HepG2 (cell line): Measurements from ENCODE around the gene APOLD1. TPM values are rescaled to one million over a fixed set of nuclear protein-coding genes. Genes with fewer than 3 reads are reported as not detected.

Experiments
- ATAC-seq: fragments of 200-7000 bp; cut with Tn5 transposase; 3 replicates; pipeline ENCODE4 v1.9.1; 2020; ENCODE audit warnings: mild to moderate bottlenecking, moderate library complexity
- BruUV-seq: library from RNA; stranded (reverse); fragments of 400-500 nt; replicated peaks from 2 replicates; lab custom pipeline; 2021; lab: Mats Ljungman, UMichigan
- CTCF ChIA-PET: fragments of 300-600 bp; formaldehyde crosslinking; extraction: SDS; loops from one replicate; lab custom pipeline; 2021; ENCODE audit warnings: low total read pairs, inconsistent platforms, low intra/inter-chr PET ratio; lab: Yijun Ruan, JAX
- POLR2A ChIA-PET: fragments of 350-600 bp; sonication (Branson Sonifier 250); formaldehyde crosslinking; loops from one replicate; lab custom pipeline; 2020; ENCODE audit warnings: antibody characterized with exemption, inconsistent platforms; lab: Yijun Ruan, JAX
- DNase-seq: peaks from one replicate; pipeline ENCODE4 v3.0.0-alpha.2; 2015; ENCODE audit warnings: low spot score
- FAIRE-seq: peaks from 3 replicates; lab custom pipeline; 2011; peaks lifted over from hg19 to GRCh38; lab: Jason Lieb, UNC
- H2AFZ ChIP-seq: one replicate; pipeline ENCODE4 v1.6.1; 2011; ENCODE audit warnings: low read length, inconsistent platforms
- H3K27ac ChIP-seq: fragments of 300-600 bp; 3 replicates; pipeline ENCODE4 v1.8.0; 2011; ENCODE audit warnings: mixed run types, mild to moderate bottlenecking, mixed read lengths, low read length, inconsistent platforms; ENCODE audit not compliant: insufficient read depth; ENCODE audit errors: extremely low read length
- H3K27me3 ChIP-seq, 2 experiments: fragments of 200-600 bp in 1 of 2; 2 replicates in 1 of 2; 3 replicates in 1 of 2; pipeline versions ENCODE4 v1.6.0 to v1.8.0; 2011; ENCODE audit warnings: low read length in 2 of 2, mild to moderate bottlenecking in 2 of 2, moderate library complexity in 2 of 2, inconsistent platforms in 1 of 2; ENCODE audit not compliant: insufficient read depth in 2 of 2, control insufficient read depth in 1 of 2
- H3K36me3 ChIP-seq, 2 experiments: fragments of 200-600 bp in 1 of 2; replicated peaks in 1 of 2; 2 replicates in 1 of 2; 3 replicates in 1 of 2; pipeline versions ENCODE4 v1.5.1 to v1.8.0; 2011; ENCODE audit warnings: low read length in 2 of 2, inconsistent platforms in 1 of 2; ENCODE audit not compliant: insufficient read depth in 2 of 2, control insufficient read depth in 1 of 2
- H3K4me1 ChIP-seq: 2 replicates; pipeline ENCODE4 v1.5.1; 2012; ENCODE audit warnings: low read length, inconsistent platforms; ENCODE audit not compliant: insufficient read depth
- H3K4me2 ChIP-seq: 2 replicates; pipeline ENCODE4 v1.6.0; 2011; ENCODE audit warnings: low read depth, low read length, inconsistent platforms
- H3K4me3 ChIP-seq, 3 experiments: fragments of 200-600 bp in 1 of 3; sonication (generic), shearing (Covaris generic) in 1 of 3; replicated peaks in 1 of 3; 2 replicates each; pipeline ENCODE4 v1.5.1; 2011 to 2016; ENCODE audit warnings: low read length in 3 of 3, inconsistent platforms in 2 of 3, low read depth in 2 of 3, mild to moderate bottlenecking in 2 of 3, control low read depth in 1 of 3, mixed read lengths in 1 of 3; ENCODE audit not compliant: insufficient read depth in 1 of 3
- H3K79me2 ChIP-seq: one replicate; pipeline ENCODE4 v1.6.1; 2011; ENCODE audit warnings: low read length, inconsistent platforms; ENCODE audit not compliant: insufficient read depth
- H3K9ac ChIP-seq: 2 replicates; pipeline ENCODE4 v1.6.0; 2011; ENCODE audit warnings: mild to moderate bottlenecking, low read depth, low read length, inconsistent platforms; ENCODE audit not compliant: insufficient read depth
- H3K9me3 ChIP-seq: 2 replicates; pipeline ENCODE4 v1.5.1; 2012; ENCODE audit warnings: mild to moderate bottlenecking, low read length
- H4K20me1 ChIP-seq: 2 replicates; pipeline ENCODE4 v1.6.0; 2011; ENCODE audit warnings: inconsistent platforms, mild to moderate bottlenecking, low read length, moderate library complexity; ENCODE audit not compliant: insufficient read depth
- ATF3 ChIP-seq: sonication (generic); formaldehyde crosslinking; IDR thresholded peaks from 2 replicates; pipeline ENCODE4 v1.4.0; 2020; ENCODE audit warnings: missing genetic modification reagents
- FOXA3 ChIP-seq: IDR thresholded peaks from 2 replicates; pipeline ENCODE4 v1.6.1; 2016; ENCODE audit warnings: missing genetic modification reagents, missing compliant biosample characterization
- GTF2F1 ChIP-seq: fragments of 150-350 bp; IDR thresholded peaks from 2 replicates; pipeline ENCODE4 v1.6.1; 2014; ENCODE audit warnings: low read length
- SP140L ChIP-seq: sonication (generic); formaldehyde crosslinking; IDR thresholded peaks from 2 replicates; pipeline ENCODE4 v1.4.0; 2020; ENCODE audit warnings: missing genetic modification reagents, borderline replicate concordance
- XRCC5 ChIP-seq: fragments of 200-400 bp; formaldehyde crosslinking; optimal IDR thresholded peaks from 2 replicates; pipeline ENCODE3; 2017; ENCODE audit warnings: mild to moderate bottlenecking, low read length
- ZNF142 ChIP-seq: sonication (generic); formaldehyde crosslinking; IDR thresholded peaks from 2 replicates; pipeline ENCODE4 v1.4.0; 2020; ENCODE audit warnings: missing genetic modification reagents
- ZNF317 ChIP-seq: sonication (generic); formaldehyde crosslinking; IDR thresholded peaks from 2 replicates; pipeline ENCODE4 v1.5.0; 2020; ENCODE audit warnings: mild to moderate bottlenecking, missing genetic modification reagents
- ZNF772 ChIP-seq: sonication (generic); formaldehyde crosslinking; IDR thresholded peaks from 2 replicates; pipeline ENCODE4 v1.5.0; 2020; ENCODE audit warnings: mild to moderate bottlenecking, missing genetic modification reagents
- ZNF800 ChIP-seq: sonication (generic); formaldehyde crosslinking; IDR thresholded peaks from 2 replicates; pipeline ENCODE4 v1.4.0; 2020; ENCODE audit warnings: missing genetic modification reagents
- WGBS: methylation state at CpG from one replicate; pipeline ENCODE4 v1.1.6; 2017; ENCODE audit warnings: low lambda C conversion rate; 5-methylcytosine and 5-hydroxymethylcytosine counted together
- in situ Hi-C: cut with HindIII; loops from 2 replicates; pipeline ENCODE4 v1.10.0; 2017; ENCODE audit warnings: low pct_unique_long_range_greater_than_20kb; ENCODE audit not compliant: extremely low pct_ligation_motif_present
- intact Hi-C: fragments of 100-400 bp; cut with micrococcal nuclease; formaldehyde crosslinking; loops from one replicate; pipeline ENCODE4 v1.10.0; 2022; ENCODE audit not compliant: unreplicated experiment
- polyA plus RNA-seq, 8 experiments: library from polyadenylated mRNA; depleted of rRNA in 3 of 8; stranded (reverse) in 7 of 8; unstranded in 1 of 8; fragments of >200 nt; fragmentation: Illumina TruSeq in 4 of 8; extraction: Trizol in 4 of 8; gene quantifications; 2 replicates each; pipeline versions ENCODE4 v1.2.1 to v1.2.3, GENCODE V29; 2011 to 2016; ENCODE audit warnings: low read depth in 4 of 8, missing spikeins in 1 of 8, mixed read lengths in 1 of 8; ENCODE audit not compliant: insufficient read depth in 1 of 8
- total RNA-seq, 5 experiments: library from RNA; depleted of rRNA; stranded (reverse); fragments of >200 nt; fragmentation: Illumina TruSeq; extraction: Trizol; gene quantifications; 2 replicates each; pipeline ENCODE4 v1.2.3, GENCODE V29; 2016; ENCODE audit warnings: low read depth in 1 of 5
- TF ChIP-seq, protein P1 (sequence below): sonication (generic); formaldehyde crosslinking; IDR thresholded peaks from 2 replicates; pipeline ENCODE4 v1.4.0; 2020; ENCODE audit warnings: missing genetic modification reagents; ENCODE audit errors: not compliant biosample characterization

Gene APOLD1
- total and polyA plus RNA-seq, 2 of the 13 experiments (the other 11 are each of a cell fraction or from before 2014, with no cell fraction given) = 0.20 to 0.84 TPM

DNA sequence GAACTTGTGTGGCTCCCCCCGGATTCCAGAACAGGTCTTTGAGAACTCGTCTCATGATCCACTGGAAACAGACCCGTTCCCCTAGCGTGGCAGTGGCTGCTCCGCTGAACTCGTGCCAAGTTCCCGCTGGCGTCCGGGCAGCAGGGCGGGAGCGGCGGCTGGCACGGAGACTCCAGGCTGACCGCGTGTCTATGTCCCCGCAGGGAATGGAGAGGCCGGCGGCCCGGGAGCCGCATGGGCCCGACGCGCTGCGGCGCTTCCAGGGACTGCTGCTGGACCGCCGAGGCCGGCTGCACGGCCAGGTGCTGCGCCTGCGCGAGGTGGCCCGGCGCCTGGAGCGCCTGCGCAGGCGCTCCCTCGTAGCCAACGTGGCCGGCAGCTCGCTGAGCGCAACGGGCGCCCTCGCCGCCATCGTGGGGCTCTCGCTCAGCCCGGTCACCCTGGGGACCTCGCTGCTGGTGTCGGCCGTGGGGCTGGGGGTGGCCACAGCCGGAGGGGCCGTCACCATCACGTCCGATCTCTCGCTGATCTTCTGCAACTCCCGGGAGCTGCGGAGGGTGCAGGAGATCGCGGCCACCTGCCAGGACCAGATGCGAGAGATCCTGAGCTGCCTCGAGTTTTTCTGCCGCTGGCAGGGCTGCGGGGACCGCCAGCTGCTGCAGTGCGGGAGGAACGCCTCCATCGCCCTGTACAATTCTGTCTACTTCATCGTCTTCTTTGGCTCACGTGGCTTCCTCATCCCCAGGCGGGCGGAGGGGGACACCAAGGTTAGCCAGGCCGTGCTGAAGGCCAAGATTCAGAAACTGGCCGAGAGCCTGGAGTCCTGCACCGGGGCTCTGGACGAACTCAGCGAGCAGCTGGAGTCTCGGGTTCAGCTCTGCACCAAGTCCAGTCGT, 1.5 kb downstream of the APOLD1 start:
- no peak for FAIRE-seq
- BruUV-seq = no TSS peak
- no peaks in the 10 kb centered on the region for H3K36me3 ChIP-seq
- peak; percentile 32 for DNase-seq
- H4K20me1 ChIP-seq = no peaks in the 10 kb centered on the region
- peaks cover 0 to 40% of the 10 kb centered on the region in 2 experiments; a peak in 4 of 5 replicates for H3K27me3 ChIP-seq
- in situ Hi-C loops = loop anchor here (25.0 kb wide), 1 partner anchor 425 kb away; no protein-coding TSS in a partner anchor
- peaks cover 37% of the 10 kb centered on the region for H3K4me1 ChIP-seq
- no peaks in the 10 kb centered on the region for H3K9me3 ChIP-seq
- H3K9ac ChIP-seq = peak overlapping the region; percentile 24; the same call in 1 of the 2 replicates
- H3K4me2 ChIP-seq = peak overlapping the region; percentile 66
- peak; percentile 92 for ATAC-seq
- no peak overlapping the region for H2AFZ ChIP-seq
- H3K27ac ChIP-seq = no peak overlapping the region
- WGBS = 77% methylated on average over 16 of the region's 80 CpGs
- H3K79me2 ChIP-seq = no peaks in the 10 kb centered on the region
- POLR2A ChIA-PET = interaction anchor here (1.0 to 1.5 kb wide), 2 partner anchors 52 to 167 kb away, joined by 3 to 7 read pairs; no protein-coding TSS in a partner anchor
- intact Hi-C loops = loop anchor here (5.0 kb wide), 1 partner anchor 195 kb away; no protein-coding TSS in a partner anchor
- CTCF ChIA-PET = no interaction called here
- peak overlapping the region in 2 of 3 experiments; percentile 18 to 51; a peak in 2 of 6 replicates for H3K4me3 ChIP-seq
- TF ChIP-seq, protein P1, sequence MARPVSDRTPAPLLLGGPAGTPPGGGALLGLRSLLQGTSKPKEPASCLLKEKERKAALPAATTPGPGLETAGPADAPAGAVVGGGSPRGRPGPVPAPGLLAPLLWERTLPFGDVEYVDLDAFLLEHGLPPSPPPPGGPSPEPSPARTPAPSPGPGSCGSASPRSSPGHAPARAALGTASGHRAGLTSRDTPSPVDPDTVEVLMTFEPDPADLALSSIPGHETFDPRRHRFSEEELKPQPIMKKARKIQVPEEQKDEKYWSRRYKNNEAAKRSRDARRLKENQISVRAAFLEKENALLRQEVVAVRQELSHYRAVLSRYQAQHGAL (CRISPR knock-in tag) = no peak
- TF ChIP-seq SP140L (no peak), ZNF772 (CRISPR knock-in tag) (peak; percentile 26; the same call in 1 of the 2 replicates), ZNF142 (CRISPR knock-in tag) (peak; percentile 78), GTF2F1 (no peak), ZNF800 (peak; percentile 77; the same call in 1 of the 2 replicates), XRCC5 (peak; percentile 43), ZNF317 (CRISPR knock-in tag) (no peak), FOXA3 (CRISPR knock-in tag) (no peak), ATF3 (no peak)
